ENCODE data around the gene ASAP2.

ASAP2 gene

DNA sequence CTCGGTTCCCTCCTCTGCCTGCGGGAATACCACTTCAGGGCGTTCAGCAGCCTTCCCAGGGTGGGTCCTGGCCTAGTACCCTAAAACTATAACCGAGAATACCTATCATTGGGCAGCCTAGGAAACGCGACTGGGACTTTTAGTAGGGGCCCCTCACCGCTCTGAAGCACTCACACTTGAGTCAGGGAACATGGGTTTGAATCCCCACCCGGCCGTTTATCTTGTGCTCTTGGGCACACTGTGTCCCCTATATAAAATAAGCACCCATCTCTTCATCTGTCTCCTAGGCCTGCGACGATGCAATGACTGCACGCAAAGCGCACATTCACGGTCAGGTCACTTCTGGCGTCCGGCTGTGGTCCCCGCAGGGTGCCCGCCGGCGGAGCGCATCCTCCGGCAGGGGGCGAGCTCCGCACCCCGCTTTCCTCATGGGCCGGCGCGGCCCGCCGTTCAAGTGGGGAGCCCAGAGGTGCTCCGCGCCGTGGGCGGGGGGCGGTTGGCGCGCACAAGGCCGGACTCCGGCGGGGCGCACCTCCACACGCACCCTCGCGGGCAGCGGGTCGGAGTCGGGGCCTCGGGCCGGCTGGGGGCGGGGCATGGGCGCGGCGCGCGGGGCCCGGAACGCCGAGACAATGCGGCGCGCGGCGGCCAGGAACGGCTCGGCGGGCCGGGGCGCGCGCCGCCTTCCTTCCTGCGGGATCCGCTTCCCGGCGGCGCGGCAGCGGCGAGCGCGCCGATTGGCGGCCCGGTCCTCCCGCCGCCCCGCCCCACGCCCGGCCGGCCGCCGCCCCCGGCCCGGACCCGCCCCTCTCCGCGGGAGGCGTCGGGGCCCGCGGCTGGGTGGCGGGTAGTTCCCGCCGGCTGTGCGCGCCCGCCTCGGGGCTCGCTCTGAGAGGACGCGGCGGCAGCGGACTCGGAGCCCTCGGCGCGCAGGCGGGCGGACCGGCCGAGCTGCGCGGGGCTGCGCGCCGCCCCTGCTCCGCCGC lies at the start of gene ASAP2:
ASAP2 (plus strand) TSS at position 850 of the 986 bp plus-strand sequence. CDS start 293 bp downstream, outside the sequence.
- DNase-seq (ENCODE audit: low spot score), result peak; percentile 84

DNA sequence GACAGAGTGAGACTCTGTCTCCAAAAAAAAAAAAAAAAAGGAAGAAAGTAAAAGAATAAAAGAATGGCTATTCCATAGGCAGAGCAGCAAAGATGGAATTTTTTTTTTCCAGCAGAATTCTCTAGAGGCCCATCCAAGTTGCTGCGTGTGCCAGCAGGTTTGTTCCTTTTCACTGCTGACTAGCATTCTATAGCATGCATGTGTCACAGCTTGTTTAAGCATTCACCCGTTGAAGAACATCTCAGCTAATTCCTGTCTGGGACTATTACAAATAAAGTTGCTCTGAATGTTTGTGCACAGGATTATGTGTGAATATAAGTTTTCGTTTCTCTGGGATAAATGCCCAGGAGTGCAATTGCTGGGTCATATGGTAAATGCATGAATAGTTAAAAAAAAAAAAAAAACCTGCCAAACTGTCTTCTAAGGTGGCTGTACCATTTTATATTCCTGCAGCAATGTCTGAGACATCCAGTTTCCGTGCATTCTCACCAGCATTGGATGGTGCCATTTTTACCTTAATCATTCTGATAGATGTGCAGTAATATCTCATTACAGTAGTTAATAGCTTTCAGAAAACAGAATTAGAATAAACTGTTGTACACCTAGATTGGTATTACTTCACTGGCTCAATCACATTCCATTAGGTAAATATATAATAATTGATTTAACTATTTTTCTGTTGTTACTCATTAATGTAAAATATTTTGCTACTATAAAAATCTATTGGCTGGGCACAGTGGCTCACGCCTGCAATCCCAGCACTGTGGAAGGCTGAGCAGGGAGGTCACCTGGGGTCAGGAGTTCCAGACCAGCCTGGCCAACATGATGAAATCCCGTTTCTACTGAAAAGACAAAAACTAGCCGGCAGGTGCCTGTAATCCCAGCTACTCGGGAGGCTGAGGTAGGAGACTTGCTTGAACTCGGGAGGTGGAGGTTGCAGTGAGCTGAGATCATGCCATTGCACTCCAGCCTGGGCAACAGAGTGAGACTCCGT lies 47.5 kb upstream of the ASAP2 start:
- no peak for DNase-seq (ENCODE audit: low spot score)

DNA sequence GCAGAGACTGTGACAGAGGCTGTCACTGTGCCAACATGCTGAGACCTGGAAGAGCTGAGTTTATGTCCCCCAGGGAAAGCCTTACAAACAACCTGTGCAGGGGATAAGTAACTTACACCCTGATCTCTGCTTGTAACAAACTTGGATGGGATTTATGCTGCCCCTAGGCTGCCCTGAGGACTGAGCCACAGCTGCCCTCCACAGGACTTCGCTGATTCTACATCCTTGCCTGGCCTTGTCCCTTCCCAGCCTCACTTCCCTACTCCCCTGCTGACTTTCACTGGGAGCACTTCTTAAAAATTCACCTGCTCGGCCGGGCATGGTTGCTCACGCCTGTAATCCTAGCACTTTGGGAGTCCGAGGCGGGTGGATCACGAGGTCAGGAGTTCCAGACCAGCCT lies 45.9 kb upstream of the ASAP2 start:
- no peak for DNase-seq (ENCODE audit: low spot score)

DNA sequence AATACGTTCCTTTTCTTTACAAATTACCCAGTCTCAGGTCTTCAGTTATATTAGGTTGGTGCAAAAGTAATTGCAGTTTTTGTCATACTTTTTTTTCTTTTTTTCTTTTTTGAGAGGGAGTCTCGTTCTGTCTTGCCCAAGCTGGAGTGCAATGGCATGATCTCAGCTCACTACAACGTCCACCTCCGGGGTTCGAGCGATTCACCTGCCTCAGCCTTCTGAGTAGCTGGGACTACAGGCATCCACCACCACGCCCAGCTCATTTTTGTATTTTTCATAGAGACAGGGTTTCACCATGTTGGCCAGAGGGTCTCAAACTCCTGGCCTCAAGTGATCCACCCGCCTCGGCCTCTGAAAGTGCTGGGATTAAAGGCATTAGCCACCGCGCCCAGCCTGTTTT lies 43.8 kb upstream of the ASAP2 start:
- no peak for DNase-seq (ENCODE audit: low spot score)

DNA sequence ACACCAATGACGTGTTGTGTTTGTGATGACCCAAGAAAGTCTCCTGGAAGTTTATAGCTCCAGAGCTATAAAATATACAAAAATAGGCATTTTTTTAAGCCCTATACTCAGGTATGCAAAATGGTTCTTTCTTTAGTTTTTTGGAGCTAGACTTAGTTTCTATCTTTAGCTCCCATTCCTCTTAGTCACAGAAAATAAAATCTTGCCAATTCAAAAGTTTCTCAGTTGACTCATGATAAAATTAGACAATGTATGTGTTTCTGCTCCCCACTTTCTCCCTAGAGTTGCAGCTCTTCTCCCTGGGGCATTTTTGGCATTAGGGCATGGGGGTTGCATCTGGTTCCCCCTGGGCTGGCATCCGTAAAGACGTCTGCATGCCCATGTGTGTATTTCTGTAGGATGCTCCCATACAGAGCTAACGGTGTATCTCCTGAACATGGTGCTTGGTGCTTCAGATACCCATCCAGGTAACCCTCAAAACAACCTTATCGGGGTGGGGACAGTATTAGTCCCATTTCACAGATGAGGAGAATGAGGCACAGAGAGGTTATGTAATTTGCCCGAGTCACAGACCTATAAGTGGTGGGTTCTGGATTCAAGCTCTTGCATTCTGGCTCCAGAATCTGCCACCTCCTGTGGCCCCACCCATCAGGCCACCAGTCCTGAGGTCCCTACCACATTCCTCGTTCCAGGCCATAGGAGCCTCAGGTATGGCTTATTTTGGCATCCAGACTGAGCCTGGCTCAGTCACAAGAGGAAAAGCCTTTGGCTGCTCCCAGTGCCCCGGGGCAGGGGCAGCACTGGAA lies 43.1 kb upstream of the ASAP2 start:
- DNase-seq (ENCODE audit: low spot score), result no peak

DNA sequence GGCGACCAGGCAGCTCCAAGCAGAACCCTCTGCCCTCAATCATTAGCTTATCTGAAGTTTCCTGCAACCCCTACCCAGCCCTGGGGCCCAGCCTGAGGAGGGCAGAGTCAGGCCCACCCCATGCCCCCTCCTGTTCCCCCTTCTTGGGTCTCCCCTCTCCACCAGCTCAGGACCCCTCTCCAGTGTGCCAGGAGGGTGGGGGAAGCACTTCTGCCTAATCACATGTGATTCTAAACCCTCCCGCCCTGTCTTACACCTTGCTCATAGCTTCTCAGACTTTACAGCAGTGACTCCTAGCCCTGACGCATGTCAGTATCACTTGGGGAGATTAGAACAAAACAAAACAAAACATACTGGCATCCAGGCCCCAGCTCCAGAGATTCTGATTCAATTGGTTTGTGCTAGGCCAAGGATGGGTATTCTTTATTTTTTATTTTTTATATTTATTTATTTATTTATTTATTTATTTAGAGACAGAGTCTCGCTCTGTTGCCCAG lies 42.5 kb upstream of the ASAP2 start:
- DNase-seq (ENCODE audit: low spot score), result no peak

DNA sequence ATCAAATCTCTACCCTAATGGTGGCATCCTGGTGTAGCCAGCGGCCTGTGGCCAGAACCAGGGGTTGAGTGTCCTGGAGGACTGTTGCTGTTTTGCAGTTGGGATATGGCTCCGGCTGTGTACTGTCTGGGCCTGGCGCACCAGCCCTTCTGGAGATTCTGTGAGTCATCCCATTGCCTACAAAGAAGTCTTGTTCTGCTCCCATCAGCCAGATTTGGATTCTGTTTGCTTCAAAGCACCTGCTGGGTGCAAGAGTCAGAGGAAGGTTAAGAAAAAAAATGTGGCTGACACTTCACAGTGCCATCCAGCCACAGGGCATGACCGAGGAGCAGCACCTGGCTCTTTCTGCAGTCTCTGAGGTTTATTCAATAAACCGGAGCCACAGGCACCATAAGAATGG lies 41.0 kb upstream of the ASAP2 start:
- no peak for DNase-seq (ENCODE audit: low spot score)

DNA sequence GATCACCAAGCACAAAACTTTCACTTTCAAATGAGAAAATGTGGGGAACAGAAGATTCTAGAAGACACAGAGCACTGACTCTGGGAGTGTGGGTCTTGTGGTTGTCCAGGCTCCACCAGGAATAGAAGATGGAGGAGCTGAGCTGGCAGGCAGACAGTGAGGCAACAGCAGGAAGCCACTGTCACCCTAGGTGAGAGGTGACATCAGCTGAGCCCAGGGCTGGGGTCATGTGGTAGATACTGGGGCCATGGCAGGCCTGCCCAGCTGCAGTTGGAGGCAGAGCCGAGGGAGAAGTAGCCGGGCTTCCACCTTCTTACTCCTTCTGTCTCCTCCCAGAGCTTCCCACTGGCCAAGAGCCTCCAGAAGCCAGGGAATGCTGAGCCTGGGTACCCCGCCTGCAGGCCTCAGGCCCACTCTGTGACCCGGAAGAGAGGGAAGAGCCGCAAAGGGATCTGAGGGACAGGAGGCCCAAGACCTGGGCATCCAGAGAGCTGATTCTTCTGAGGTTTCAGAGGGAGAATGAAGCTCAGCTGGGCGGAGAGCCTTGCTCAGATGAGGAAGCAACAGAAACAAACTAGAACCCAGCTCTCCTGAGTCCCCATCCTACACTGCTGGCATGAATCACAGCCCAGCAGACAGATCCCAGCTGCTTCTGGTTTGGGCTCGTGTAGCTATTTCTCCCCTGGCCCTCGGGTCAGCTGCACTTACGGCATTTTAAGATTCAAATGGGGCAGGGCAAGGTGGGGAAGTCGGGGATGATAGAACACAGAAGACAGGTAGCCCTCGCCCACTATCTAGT lies 39.8 kb upstream of the ASAP2 start:
- DNase-seq (ENCODE audit: low spot score), result no peak

DNA sequence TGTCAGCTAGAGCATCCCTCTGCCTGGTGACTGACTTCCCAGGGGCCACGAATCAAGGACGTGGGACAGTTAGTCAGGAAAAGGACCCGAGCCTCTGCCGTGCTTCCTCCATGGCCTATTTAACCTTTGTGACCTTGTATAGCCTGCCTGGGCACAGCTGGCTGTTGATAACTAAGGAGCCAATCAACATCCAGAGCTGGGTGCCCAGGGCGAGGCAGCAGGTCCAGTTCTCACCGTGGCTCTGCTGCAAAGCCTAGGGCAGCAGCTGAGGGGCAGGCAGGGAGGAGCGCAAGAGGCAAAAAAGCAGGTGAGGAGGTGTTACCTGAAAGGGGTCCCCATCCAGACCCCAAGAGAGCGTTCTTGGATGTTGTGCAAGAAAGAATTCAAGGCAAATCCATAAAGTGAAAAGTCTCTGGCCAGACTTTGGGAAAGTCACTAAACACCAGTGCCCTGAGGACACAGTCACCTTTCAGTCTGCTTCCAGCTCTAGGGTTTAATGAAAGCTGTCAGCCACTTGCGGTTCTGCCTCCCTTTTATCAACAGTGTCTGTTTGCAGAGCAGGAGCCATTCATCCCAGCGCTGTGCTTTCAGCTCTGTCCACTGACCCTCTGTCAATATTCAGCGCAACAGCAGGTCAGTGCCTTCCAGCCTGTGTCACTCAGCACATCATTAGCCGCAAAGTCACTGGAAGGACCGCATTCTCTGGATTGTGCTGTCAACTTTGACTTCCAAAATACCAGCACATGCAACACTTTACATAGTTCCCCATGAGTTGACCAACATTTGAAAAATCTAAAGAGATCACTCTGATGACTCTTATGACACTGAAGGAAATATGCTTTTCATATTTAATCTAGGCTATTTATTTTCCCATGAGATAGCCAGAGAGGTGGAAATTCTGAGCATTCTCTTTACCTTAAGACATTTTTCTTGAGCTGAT lies 38.6 kb upstream of the ASAP2 start:
- DNase-seq (ENCODE audit: low spot score), result no peak

DNA sequence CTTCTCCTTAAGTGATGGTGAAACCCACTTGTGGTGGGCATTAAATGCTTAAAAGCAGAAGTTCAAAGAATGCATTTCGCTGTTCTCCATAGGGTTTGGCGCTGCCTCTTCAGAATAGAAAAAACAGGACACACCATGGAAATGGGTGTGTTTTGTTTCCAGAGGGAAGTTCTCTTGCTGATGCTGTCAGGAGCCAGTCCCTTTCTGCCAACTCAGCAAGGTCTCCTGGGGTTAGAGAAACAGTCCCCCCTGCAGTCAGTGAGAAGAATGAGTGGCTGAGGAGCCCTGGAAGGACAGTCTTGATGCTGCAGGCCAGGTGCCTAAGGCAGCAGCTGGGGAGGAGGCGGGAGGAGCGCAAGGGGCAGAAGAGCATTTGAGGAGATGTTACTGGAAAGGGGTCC lies 37.8 kb upstream of the ASAP2 start:
- no peak for DNase-seq (ENCODE audit: low spot score)

DNA sequence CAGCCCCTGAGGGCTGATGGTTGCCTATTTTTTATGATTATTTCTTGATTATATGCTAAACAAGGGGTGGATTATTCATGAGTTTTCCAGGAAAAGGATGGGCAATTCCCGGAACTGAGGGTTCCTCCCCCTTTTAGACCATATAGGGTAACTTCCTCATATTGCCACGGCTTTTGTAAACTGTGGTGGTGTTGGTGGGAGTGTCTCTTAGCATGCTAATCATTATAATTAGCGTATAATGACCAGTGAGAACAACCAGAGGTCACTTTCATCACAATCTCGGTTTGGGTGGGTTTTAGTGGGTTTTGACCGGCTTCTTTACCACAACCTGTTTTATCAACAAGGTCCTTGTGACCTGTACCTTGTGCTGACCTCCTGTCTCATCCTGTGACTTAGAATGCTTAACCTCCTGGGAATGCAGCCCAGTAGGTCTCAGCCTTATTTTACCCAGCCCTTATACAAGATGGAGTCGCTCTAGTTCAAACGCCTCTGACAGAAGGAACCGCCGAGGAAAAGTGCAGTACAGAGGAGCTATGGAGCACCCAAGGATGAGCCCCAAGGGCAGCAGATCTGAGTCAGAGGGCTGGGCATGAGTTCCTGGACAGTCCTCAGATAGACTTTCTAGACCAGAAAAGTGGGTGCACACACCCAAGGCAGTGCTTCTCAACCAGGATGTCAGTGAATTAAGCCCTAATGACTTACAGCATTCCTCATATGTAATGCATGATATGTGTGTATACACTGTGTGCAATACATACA lies 37.1 kb upstream of the ASAP2 start:
- peak; percentile 22 for DNase-seq (ENCODE audit: low spot score)

DNA sequence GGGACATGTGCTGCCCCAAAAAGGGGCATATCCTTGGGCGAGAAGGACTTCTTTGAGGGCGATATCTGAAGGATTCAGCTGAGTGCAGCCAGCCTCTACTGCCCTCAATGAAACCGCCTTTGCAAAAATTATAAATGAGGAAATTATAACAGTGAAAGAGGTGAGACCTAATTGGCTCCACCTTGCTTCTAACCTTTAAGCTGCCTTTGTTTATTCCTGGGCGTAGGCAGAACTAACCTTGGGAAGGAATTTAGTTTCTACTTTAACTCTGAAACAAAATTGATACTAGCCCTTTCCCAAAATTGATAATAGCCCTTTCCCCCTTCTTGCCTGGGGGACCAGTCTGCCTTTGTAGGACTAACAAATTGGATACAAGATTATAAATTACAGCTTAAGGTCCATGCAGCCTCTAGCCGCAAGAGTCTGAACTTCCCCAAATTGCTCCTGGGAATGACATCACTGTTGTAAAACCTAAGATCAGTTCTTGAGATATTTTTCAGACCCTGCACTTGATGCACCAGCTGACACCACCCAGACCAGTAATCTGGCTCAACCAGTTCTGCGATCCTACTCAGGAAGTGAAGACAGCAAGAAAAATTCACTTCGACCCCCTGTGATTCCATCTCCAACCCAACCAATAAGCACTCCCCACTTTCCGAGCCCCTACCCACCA lies 36.0 kb upstream of the ASAP2 start:
- DNase-seq (ENCODE audit: low spot score), result no peak

DNA sequence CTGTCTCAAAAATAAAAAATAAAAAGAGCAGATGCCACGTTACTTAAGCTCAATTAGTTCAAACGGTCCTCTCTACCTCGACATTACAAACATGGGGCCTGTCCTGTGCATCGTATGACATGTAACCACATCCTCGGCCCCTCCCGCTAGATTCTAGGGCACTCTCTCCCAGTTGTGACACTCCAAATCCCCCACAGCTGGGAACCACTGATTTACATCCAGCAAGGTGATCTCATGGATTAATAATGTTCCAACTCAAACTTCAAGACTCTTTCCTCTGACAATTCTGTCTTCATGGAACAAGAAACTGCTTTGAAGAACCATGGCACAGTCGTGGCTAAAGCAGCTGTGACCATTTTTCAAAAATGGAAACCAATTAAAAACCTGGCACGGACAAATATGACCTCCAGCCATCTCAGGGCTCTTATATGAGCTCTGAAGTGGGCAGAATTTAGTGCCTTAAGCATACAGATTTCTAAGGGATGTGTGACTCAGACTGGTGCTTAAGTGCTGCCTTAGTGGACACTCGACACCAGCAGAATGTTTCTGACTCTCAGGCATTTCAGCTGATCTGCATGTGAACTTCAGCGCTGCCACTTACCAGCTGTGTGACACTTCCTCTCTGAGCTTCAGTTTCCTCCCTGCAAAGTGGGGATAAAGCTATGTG lies 31.7 kb upstream of the ASAP2 start:
- no peak for DNase-seq (ENCODE audit: low spot score)

DNA sequence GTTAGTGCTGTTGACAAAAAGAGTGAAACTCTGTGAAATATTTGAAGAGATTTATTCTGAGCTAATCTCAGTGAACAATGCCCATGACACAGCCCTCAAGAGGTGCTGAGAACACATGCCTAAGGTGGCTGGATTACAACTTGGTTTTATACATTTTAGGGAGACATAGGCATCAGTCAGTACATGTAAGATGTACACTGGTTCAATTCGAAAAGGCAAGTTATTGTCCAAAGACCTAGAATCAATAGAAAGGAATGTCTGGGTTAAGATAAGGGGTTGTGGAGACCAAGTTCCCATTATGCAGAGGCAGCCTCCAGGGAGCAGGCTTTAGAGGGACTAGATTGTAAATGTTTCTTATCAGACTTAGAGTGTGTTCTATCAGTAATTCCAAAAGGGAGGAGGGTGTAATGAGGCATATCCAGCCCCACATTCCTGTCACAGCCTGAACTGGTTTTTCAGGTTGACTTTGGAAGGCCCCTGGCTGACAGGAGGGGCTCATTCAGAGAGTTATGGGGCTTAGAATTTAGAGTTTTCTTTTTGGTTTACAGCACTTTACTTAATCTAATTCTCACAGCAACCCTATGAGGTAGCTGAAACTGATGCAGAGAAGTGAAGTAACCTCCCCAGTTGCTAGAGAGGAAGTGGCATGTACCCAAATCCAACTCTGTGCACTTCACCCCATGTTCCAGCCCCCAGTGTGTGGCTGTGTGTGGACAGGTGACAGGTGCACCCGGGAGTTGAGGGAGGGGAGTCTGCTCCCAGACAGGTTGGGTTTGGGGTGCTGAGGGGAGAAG lies 28.3 kb upstream of the ASAP2 start:
- no peak for DNase-seq (ENCODE audit: low spot score)

DNA sequence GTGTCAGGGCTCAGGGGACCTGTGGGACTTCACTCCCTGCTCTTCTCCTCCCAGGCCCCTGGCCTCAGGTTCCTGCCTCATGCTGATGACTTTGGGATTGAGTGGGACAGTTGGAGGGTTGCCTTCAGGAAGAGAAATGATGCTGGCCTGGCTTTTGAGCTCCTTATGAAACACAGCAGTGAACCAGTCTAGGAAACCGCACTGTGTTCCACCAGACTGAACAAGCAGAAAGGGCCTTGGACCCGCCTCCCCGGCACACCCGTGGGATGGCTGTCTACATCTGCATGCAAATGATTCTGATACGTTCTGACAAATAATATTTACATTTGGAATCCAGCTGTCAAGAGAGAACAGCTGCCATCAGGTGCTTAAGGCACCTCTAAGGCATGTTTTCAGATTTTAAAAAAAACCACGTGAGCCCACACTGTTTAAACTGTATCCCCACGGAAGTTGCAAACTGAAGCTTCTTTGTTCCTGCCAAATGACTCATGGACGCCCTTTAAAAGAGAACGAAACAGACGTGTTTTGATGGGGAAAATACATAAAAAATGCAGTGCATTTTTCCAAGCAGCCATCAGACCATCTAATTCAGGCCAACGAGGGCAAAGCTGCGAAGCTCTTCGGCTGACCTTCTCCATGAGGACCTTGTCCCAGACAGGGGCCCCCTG lies 27.6 kb upstream of the ASAP2 start:
- DNase-seq (ENCODE audit: low spot score), result no peak

DNA sequence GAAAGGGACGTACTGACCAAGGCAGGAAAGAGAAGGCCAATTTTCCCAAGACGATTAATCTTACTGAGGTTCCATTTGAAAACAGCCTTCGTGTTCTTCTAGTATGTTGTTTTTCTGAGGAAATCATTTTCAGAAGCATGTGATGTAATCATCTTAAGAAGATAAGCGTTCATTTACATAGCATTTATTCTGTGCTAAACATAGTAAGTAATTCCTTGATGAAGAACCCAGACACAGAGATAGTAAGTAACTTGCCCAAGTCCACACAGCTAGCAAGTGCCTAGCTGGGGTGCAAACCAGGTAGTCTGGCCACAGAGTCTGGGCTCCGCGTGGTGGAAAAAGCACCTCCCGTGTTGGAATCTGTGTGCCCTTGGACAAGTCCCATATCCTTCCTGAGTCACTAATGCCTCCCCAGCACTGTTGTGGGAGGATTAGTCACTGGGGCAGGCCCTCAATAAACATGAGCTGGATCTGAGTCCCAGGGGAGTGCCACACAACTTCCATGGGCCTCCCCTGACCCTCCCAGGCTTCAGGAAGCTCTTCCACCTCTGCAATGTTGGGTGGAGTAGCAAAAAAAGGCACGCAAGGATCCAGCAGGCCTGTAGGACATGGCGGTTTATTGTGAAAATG lies 26.9 kb upstream of the ASAP2 start:
- DNase-seq (ENCODE audit: low spot score), result no peak
